COLO668 (cell line): ENCODE results near the gene UGT2B10.

Experiments
- DNase-seq: peaks from one replicate; lab custom pipeline; 2025; ENCODE audit not compliant: unreplicated experiment; lab: John Stamatoyannopoulos, UW

Gene UGT2B10

DNA sequence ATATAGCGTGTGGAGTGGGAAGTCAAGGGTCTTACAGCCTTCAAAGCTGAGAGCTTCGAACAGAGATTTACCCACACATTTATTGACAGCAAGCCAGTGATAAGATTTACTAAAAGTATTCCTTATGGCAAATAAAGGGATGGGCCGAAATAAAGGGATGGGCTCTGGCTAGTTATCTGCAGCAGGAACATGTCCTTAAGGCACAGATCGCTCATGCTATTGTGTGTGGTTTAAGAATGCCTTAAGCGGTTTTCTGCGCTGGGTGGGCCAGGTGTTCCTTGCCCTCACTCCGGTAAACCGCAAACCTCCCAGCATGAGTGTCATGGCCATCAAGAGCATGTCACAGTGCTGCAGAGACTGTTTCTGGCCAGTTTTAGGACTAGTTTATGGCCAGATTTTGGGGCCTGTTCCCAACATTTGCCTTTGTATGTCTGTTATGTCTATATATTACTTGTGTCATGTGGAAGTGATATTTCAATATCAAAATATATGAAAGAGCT, 53.5 kb downstream of the UGT2B10 start:
- no peak for DNase-seq

DNA sequence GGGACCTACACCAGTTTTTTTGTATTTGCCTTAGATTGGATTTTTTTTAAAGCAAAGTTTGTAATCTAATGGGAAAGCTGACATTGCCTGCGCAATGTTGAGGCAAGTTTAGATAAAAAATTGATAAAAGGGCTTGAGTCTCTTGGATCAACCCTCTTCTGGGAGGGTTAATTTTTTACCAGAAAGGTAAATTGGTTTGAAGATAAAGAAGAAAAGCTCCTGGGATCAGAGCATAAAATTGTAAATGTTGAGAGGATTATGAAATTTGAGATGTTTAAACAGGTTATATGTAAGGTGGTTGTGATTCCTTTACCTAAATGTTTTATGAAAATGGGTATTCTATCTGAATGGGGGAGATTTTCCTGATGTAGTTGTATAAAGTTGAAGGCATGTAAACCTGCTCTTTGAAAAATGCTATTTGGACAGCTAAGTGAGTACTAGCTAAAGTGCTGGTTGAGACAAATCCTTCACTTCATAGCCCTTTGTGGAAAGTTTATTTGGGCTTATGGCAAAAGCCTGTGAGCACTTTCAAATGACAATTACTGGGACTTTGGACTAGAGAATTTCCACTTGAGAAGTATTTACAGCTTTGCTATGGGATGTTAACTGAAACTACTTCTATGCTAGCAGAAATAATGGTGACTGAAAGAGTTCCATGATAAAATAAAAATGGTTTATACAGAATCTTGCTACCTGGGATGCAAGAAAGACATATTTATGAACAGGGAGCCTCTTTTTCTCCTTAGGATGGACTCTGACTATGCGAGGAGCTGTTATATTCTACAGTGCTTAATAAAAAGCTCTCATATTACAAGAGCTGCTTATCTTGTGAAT, 56.2 kb downstream of the UGT2B10 start:
- no peak for DNase-seq

DNA sequence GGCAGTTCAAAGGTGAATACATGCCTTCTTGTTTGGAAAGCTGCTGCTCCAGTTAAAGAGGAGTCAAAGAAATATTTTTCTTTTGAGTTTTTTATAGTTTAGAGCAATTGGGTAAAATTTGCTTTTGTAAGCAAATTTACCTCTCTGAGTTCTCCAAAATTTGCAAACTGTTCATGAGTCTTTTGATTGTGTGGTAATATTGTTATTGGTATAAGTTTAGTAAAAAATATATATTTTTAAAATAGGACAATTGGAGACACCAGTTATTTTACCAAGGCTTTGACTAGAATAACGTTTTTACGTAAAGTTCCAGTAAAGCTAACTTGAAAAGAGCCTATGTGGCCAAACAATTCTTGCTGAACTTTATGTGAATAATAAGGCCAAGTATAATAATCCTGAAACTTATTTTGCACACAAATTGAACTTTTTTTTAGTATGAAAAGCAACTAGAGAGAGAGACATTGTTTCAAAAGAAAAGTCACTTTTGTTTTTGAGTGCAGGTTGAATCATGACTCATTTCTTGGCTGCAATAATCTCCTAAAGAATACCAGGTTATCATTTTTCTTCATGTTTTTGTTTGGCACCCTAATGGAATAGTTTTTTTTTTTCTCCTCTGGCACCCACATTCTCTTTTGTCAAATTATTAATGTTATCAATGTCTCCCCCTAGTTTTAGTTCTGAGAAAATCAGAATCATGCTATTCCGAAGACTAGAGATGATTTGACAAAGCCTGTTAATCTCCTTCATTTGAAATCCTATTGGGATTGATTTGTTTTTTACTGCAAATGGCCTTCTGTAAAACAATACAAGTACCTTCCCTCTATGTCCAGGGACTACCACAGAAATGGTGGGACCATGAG, 57.1 kb downstream of the UGT2B10 start:
- DNase-seq, result no peak

DNA sequence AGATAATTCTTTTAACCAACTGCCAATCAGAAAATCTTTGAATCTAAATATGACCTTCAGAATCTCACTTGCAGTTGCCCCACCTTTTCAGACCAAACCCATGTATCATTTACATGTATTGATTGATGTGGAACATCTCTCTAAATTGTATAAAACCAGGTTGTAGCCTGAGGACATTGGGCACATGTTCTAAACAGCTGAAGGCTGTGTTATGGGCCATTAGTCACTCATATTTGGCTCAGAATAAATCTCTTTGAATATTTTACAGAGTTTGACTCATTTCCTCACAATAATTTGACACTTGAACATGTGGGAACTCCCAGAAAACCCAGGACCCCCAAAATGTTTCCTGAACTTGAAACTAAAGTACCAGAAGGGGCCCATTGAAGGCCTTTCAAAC, 58.7 kb downstream of the UGT2B10 start:
- no peak for DNase-seq

DNA sequence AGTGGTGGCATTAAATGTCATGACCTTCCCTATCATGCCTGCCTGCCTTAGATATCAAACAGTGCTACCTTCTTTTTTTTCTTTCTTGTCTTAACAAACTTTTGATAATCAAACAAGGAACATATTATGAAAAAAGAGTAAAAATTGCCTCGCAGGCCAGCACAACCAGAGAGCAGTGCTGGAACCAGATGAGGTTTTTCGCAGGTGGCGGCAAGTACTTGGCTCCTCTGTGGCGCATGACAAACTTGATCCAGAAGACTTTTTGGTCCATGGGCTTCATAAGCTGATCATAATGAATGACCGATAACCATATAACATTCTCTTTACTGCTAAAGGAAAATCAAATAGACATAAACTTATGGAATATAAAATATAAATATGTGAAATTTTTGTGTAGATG, 61.8 kb downstream of the UGT2B10 start:
- no peak for DNase-seq

DNA sequence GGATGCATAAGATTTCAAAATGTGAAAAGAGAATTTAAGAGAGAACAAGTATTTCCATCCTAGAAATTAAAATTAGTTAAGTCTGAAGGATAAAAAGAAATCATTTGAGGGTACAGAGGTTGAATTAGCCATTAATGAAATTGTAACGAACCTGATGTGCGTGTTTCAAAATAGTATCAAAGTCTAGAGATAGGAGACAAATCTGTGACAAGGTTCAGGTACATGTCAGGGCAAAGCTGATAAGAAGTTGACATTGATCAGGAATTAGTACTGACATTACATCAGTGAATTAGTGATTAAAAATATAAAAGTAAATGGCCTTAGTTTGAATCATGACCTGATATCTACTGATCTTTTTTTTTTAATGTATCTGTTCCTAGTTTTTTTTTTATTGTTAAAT, 62.3 kb downstream of the UGT2B10 start:
- DNase-seq, result no peak
